CD4-positive, alpha-beta T cell treated with Interleukin-2 at 100 ng/mL for 4 hours (primary cell): ENCODE measurements around the gene MCM3.

Experiments
- DNase-seq: peaks from one replicate; pipeline ENCODE4 v3.0.0-alpha.2; 2020; ENCODE audit warnings: low spot score

MCM3 gene

DNA sequence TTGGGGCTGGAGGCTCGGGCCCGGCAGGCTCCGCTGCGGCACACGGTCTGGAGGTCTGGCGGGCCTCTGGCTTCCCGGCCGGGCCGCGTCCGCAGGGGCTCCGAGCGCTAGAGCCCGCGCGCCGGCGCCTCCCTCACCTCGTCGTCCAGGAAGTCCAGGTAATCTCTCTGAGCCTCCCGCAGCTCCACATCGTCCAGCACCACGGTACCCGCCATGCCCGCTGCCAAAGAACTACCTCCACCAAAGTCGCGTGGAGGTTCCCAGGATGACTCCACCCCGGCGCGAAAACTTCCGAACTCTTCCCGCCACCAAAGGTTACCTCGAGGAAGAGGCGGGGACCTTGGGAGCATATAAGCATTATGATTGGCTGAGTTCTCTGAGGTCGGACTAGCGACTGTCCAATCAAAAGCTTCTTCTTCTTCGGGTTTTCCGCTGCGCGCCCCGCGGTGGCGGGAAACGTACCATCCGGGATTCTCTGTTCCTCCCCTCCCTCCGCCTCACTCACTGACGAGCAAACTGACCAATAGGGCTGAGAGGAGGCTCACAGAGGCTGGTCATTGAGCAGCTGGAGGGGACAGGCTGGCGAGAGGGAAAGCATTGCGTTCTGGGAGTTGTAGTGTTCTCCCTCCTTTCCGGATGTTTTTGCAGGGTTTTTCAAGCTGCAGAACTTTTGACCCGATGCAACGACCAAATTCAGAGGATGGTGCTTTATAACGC, at the start of gene MCM3:
Gene MCM3, minus strand, starts transcription at position 283 of the 717 bp plus-strand sequence. Its CDS starts 68 bp downstream, at position 215.
- DNase-seq: peak; percentile 99

DNA sequence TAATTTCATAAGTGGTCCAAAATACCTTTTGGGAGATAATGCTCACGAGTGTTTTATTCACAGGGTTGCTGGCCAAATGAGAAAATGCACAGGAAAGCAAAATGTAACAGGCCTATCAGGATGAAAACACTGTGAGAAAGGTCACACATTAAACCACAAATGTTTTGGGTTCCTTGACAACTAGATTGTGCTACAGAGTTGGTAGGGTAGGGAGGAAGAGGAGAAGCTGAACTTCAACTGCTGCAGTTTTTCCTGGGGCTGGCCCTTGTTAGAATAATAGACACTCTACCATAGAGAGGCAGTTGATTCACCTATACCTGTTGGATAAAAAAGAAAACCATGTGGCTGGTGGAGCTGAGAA, 49.3 kb upstream of the MCM3 start:
- peak; percentile 67 for DNase-seq

GRCh38 chr6:52331793-52332457, 47.4 kb upstream of the MCM3 start:
- DNase-seq: no peak

DNA sequence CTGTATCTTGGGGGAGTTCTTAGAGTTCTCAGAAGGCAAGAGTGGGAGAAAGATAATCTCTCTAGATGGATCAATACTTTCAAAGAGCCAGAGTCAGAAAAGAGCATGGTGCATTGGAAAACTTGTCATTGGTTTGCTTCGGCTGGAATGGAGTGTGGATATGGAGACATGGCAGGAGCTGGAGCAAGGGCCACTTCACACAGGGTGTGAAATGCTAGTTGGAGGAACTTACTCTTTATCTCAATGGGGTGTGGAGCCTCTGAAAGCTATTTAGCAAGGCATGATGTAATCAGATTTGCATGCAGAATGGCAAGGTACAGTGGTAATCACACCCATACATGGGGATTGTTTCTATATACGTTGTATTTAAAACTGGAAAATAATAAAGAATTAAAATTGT, 45.9 kb upstream of the MCM3 start:
- DNase-seq: no peak

GRCh38 chr6:52328729-52329128, 44.2 kb upstream of the MCM3 start:
- no peak for DNase-seq

DNA sequence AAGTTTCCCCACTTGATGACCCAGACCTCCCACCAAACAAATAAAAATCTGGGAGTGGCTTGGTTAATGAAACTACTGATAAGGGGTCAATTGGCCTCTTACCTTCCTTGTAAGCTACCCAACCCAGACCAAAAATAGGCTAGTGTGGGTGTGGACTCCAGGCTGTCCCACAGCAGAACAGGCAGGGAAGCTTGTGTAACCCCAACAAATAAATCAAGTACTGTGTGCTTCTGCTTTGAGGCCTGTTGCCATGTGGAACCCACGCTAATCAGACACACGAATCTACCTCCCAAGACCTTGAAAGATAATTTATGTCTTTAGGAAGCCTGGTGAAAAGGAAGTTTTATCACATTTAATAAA, 43.7 kb upstream of the MCM3 start:
- no peak for DNase-seq

DNA sequence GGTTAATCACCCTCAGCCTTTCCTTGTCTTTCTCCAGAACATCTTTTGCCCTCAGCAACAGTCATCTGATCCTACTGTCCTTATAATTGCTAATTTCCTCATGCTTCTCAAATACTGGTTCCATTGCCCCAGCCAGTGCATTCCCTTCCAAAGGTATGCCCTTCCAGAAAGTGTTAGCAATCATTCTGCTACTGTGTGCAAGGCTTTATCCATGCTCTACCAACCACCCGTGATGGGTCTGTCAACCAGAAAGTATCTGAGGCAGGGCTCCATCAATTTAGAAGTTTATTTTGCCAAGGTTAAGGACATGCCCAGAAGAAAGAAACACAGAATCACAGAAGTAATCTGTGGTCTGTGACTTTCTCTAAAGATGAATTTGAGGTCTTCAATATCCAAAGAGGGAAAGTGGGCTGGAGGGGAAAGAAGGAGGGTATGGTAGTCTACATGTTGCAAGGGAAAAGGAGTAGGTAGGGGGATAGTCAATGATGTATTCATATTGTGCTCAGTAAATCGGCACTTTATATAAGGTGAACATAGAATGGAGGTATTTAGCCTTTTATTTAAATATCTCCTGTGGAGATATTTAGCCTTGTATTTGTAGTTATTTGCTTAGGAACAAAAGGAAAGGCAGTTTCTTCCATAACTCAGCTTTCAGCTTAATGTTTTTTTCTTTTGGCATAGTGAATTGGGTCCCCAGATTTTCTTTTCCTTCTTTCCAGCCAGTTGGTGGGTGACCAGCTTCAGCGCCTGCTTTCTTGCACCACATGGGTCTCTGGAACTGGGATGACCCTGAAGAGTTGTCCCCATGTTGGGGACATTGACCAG, 42.2 kb upstream of the MCM3 start:
- DNase-seq: no peak

DNA sequence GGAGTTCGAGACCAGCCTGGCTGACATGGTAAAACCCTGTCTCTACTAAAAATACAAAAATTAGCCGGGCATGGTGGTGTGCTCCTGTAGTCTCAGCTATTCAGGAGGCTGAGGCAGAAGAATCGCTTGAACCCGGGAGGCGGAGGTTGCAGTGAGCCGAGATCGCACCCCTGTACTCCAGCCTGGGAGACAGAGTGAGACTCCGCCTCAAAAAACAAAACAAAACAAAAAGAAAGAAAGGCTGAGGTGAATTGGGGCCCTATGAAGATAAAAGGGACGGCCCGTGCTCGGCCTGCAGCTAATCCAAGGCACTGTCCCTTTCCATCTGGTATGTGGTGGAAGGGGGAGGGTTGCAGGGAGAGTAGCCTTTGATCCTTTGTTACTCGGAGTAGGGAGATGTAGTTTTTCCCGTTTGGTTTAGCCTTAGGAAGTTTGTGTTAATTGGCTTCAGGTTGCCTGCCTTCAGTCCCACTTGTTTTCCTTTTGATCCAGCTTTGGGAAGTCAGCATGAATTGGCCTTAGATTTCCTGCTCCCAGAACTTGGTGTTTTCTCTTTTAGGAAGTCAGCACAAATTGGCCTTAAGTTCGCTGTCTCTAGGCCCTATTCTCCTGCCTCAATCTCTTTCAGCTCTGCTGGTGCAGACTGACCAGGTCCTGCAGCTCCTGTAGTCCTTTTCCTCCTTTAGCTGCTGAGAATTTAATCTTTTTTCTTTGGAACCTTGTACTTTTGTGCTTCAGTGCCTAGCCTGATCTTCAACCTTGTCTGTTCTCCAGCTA, 41.3 kb upstream of the MCM3 start:
- no peak for DNase-seq

DNA sequence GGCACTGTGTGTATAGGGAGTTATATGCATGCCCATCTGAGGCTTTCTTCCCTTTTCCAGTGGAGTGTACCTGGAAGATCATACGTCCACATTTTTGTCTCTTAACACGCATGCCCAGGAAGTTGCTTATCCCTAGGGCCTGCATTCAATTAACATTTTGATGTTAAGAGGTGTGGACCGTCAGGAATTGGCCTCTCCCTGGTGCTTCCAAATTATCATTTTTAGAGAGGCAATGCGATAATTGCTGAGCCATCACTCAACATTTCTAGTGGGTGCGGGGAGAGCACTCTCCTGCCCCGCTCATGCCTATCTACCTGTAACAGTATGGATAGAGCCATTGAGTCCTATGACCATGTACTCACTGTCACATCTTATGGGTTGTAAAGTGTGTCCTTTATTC, 39.6 kb upstream of the MCM3 start:
- no peak for DNase-seq

DNA sequence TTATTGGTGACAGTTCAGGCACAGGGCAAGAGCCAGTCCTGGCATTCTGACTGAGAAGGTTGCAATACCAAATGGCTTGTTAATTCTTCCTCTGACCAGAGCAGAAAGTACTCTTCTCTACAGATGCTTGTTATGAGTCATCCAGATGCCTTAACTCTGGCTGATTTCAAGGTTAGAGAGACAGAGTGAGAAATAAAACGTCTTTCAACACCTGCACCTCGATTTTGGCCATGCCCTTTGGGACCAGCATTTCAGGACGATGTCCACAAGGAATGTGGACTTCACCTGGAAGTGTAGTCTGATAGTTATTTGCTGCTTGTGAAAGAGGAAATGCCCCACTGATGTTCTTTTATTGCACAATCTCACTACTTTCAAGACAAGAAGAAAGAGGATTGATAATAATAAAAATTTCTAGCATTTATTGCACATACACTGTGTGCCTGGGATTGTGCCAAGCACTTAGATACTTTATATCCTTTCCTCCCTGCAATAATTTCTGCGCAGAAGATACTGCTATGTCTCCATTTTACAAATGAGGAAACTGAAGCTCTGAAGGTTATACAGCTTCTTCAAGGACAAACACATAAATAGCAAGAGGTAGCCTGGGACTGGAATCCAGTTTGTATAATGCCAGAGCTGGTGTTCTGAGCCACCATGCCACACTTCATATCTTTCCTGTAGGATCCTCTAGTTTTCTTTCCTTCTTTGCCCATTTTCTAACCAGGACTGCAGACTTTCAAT, 33.5 kb upstream of the MCM3 start:
- DNase-seq: no peak

DNA sequence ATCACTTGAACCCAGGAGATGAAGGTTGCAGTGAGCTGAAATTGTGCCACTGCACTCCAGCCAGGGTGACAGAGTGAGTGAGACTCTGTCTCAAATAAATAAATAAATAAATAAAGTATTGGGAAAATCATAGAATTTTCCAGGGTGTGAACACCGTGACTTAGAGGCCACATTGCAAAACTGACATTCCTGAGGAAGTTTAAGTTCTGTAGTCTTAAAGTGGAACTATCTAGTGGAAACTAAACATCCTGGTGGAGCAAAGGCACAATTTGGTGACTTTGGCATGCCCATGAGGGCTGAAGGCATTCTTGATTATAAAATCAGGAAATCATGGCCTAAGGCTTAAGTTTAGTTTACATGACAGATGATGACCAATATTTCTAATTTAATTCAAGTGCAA, 32.7 kb upstream of the MCM3 start:
- no peak for DNase-seq

DNA sequence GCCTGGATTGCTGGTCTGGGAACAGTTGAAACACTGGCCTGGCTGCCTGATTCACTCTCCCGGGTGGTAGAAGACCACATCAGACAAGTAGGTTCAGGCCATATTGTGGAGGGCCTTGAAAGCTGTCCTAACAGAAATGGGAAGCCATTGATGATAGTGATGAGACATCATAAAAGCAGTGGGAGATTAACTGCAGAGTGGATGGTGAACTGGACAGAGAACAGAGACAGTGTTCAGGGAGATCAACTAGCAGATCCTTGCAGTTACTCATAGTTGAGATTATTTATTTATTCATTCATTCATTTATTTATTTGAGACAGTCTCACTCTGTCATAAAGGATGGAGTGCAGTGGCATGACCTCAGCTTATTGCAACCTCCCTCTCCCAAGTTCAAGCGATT, 30.2 kb upstream of the MCM3 start:
- DNase-seq: no peak

DNA sequence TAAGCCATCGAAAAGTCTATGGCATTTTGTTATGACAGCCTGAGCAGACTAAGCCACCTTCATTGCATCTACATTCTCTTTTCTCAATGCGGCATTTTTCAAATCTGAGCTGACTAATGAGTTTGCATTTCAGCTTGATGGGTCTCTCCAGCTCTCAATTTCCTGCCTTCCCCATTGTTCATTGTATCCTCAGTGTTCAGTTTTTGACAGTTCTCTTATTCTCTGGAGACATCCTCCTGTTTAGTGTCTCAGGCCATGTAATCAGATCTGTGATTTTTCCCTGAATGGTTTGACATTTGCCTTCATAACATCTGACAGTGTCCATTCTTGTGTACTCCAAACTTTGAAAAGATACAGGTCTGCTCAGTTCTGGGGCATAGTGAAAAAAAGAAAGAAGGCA, 27.9 kb upstream of the MCM3 start:
- no peak for DNase-seq

DNA sequence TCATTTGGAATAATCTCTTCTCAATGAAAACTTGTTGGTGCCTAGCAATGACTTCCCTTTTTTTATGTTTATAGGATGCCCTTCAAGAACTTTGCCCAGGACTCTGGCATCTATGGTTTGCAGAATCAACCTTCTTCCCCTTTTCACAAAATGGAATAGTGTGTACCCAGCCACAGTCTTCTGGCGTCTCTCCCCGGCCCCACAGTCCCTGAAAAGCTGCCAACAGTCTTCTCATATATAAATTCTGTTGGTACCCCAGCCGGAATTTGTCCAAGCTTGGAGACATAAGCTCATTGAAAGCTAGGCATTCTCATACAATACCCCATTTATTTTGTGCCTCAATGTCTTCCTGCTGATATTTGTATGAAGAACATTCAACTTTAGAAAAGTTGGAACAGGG, 26.4 kb upstream of the MCM3 start:
- no peak for DNase-seq

DNA sequence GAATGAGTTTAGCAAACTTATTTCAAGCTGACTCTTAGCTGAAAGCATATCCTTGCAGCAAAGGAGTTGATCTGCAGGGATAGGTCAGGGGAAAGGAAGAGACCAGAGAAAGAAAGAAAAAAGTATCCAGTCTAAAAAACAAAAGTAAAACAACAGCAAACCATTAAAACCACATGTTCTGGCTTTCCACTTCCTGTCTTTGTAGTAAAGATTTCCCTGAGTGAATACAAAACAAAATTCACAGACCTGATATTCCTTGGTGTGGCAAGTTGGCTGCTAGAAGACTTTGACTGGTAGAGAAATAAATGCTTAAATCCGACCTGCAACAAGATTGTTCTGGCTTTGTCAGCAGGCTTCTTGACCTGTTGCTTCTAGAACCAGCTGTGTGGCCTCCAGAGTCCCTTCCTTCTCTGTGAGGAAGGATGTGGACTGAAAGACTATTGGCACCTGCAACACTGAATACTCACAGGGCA, 23.4 kb upstream of the MCM3 start:
- peak; percentile 40 for DNase-seq

GRCh38 chr6:52306972-52307870, 22.7 kb upstream of the MCM3 start:
- no peak for DNase-seq

DNA sequence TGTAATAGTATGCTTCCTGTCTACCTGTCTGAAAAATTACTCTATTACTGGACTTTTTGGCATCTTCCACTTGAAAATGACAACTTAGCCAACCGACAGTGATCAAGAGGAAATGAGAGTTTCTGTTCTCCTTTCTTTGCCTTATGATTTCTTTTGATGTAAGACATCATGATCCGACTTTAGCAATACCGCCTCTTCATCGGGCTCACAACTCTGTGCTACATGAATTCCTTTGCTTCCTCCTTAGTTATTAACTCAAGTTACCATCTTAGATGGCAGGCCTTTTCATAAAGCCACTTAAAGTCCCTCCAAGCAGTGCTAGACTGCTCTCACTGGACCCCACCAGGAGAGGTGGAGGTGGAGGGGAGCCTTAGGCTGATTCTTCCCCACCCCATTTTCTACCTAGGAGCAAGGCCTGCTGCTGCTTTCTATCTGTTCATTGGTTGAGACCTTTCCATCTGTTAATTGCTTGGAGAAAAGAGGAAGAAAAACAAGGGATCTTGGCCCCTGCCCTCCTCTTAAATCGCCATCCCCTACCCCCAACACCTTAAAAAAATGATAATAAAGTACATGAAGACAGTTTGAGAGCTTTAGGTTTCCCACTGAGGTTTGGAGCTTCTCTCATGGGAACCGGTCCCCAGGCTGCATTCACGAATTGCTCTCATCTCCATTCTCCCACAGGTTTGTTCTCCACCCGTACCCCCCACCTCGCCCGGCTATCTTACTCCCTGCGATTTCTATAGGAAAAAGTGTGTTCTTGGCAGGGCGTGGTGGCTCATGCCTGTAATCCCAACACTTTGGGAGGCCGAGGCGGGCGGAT, 21.6 kb upstream of the MCM3 start:
- DNase-seq: peak; percentile 38

- DNase-seq: no peak
These were observed 20.9 kb upstream of the MCM3 start for GRCh38 chr6:52305411-52305810.

DNA sequence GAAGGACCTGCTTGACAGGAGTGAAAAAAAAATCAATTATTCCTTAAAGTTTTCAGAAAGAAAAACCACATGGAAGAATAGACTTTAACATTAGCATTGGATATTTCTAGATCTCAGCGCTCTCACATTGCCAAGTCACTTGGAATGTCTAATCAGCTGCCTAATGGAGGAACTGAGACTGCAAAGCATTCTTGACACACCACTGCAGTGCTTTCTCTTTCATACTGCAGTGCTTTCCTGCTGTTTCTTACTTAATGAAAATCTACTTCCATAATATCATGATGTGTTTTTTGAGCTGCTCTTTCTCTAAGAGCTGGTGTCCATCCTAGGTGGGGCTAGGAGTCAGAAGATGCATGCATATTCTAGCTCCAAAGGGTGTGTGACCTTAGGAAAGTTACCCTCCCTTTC, 20.4 kb upstream of the MCM3 start:
- DNase-seq: peak; percentile 22

- DNase-seq: no peak
These were observed 18.6 kb upstream of the MCM3 start for GRCh38 chr6:52303178-52303577.
